Caco-2 (cell line): Measurements from ENCODE around the gene TOR4A. TPM values are rescaled to one million over a fixed set of nuclear protein-coding genes. Genes with fewer than 3 reads are reported as not detected.

Source experiments
- BruUV-seq: library from RNA; stranded (reverse); fragments of 400-500 nt; replicated peaks from 2 replicates; lab custom pipeline; 2021; lab: Mats Ljungman, UMichigan
- CTCF ChIA-PET: fragments of 300-600 bp; sonication (Branson Sonifier 250); formaldehyde crosslinking; loops from one replicate; lab custom pipeline; 2022; ENCODE audit warnings: antibody characterized with exemption; lab: Charles Lee
- POLR2A ChIA-PET: fragments of 300-600 bp; sonication (Branson Sonifier 250); formaldehyde crosslinking; loops from one replicate; lab custom pipeline; 2022; ENCODE audit warnings: antibody characterized with exemption; lab: Charles Lee
- DNase-seq, 2 experiments: peaks; one replicate each; pipeline versions ENCODE4 v3.0.0 to v3.0.0-alpha.2; 2020 to 2022
- H3K27me3 ChIP-seq: replicated peaks from 2 replicates; pipeline ENCODE4 v1.6.0; 2011; ENCODE audit warnings: low read length; ENCODE audit not compliant: control insufficient read depth, insufficient read depth
- H3K36me3 ChIP-seq: 2 replicates; pipeline ENCODE4 v1.5.1; 2011; ENCODE audit warnings: low read length; ENCODE audit not compliant: control insufficient read depth, insufficient read depth
- H3K4me1 ChIP-seq: fragments of 250-450 bp; sonication (Bioruptor Pico); 2 replicates; pipeline ENCODE4 v1.5.1; 2020; ENCODE audit warnings: mild to moderate bottlenecking
- H3K4me3 ChIP-seq: 2 replicates; pipeline ENCODE4 v1.5.1; 2011; ENCODE audit warnings: low read depth, mild to moderate bottlenecking, control low read depth, low read length
- H3K9me3 ChIP-seq: fragments of 250-450 bp; sonication (Bioruptor Pico); 2 replicates; pipeline ENCODE4 v1.5.1; 2020; ENCODE audit warnings: mild to moderate bottlenecking, moderate library complexity
- H3K27ac Mint-ChIP-seq: one replicate; pipeline ENCODE4 v1.8.0; 2022; ENCODE audit warnings: mixed read lengths; ENCODE audit not compliant: unreplicated experiment
- H3K27me3 Mint-ChIP-seq: one replicate; pipeline ENCODE4 v1.8.0; 2022; ENCODE audit warnings: mixed read lengths; ENCODE audit not compliant: insufficient read depth, unreplicated experiment
- H3K36me3 Mint-ChIP-seq: one replicate; pipeline ENCODE4 v1.8.0; 2022; ENCODE audit warnings: mild to moderate bottlenecking, mixed read lengths; ENCODE audit not compliant: insufficient read depth, unreplicated experiment
- H3K4me1 Mint-ChIP-seq: one replicate; pipeline ENCODE4 v1.8.0; 2022; ENCODE audit warnings: low read depth, mixed read lengths; ENCODE audit not compliant: unreplicated experiment
- H3K4me3 Mint-ChIP-seq: one replicate; pipeline ENCODE4 v1.8.0; 2022; ENCODE audit warnings: mild to moderate bottlenecking, moderate library complexity, mixed read lengths; ENCODE audit not compliant: unreplicated experiment
- H3K9me3 Mint-ChIP-seq: one replicate; pipeline ENCODE4 v1.8.0; 2022; ENCODE audit warnings: mixed read lengths; ENCODE audit not compliant: unreplicated experiment
- intact Hi-C: fragments of 100-400 bp; cut with micrococcal nuclease; formaldehyde crosslinking; loops from one replicate; pipeline ENCODE4 v1.10.0; 2022; ENCODE audit not compliant: unreplicated experiment
- total RNA-seq: library from RNA; stranded (reverse); gene quantifications from 2 replicates; pipeline ENCODE4 v1.2.3, GENCODE V29; 2022
- TF ChIP-seq, protein P1 (sequence below), 2 experiments: fragments of 200-600 bp in 1 of 2; IDR thresholded peaks; 1 replicate in 1 of 2; 2 replicates in 1 of 2; pipeline versions ENCODE4 v1.5.1 to v1.8.0; 2011 to 2022; ENCODE audit warnings: antibody characterized with exemption in 1 of 2, control low read depth in 1 of 2, inconsistent platforms in 1 of 2, low read depth in 1 of 2, low read length in 1 of 2, mild to moderate bottlenecking in 1 of 2, moderate library complexity in 1 of 2; ENCODE audit not compliant: insufficient read depth in 1 of 2, severe bottlenecking in 1 of 2, unreplicated experiment in 1 of 2

Gene TOR4A
- total RNA-seq, 1 experiment from 2014 or later, result 1.8 TPM

DNA sequence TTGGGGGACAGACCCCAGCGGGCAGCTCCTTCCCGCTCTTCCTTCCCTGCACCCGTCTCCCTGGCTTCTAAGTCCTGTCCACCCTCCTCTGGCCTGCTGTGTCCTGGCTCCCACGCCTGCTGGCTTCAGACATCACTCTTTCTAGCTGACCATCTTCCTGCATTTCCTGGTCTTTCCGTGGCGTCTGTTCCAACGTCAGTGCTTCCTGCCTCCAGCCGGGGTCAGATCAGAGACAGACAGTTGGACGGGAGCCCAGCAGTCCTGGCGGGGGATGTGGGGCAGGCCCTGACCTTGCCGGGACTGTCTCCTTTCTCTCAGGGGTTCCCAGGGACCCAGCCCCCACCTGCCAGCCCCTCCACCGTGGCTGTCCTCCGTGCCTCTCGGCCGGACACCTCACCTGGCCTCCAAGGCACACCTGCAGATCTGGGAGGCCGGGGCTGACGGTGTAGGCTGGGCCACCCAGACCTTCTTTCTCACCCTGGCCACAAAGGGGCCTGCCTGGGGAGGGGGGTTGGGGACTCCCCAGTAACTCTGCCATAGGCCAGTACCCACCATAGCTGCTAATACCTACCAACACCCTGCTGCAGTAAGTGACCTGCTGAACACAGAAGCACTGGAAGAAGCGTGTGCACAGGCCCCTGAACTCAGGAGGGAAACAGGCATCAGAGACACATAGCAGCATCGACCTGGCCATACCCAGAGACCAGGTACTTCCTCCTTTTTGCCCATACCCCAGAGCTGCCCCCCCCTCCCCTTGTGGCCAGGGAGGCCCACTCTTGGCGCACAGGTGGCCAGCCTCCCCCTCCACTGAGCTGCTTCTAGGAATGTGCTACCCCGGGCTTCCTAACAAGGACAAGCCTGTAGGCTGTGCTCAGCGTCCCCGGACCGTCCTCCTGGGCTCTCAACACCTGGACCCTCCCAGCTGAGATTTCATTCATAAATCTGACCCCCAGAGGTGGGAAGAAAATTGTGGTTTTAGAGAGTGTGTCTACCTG lies 19.4 kb downstream of the TOR4A start:
- DNase-seq, result no peak
- no peaks in the 10 kb centered on the region for H3K9me3 Mint-ChIP-seq
- POLR2A ChIA-PET, result no interaction called here
- peaks cover 7% of the 10 kb centered on the region for H3K4me1 Mint-ChIP-seq
- CTCF ChIA-PET, result interaction anchor here (0.6 to 1.0 kb wide), 2 partner anchors 44 to 108 kb away, joined by 3 read pairs; partner anchors contain the start of genes ANAPC2 and SSNA1
- intact Hi-C loops, result loop anchor here (10.0 kb wide), 1 partner anchor 238 kb away; no protein-coding TSS in a partner anchor
- peaks cover 42% of the 10 kb centered on the region for H3K36me3 Mint-ChIP-seq
- no peaks in the 10 kb centered on the region for H3K27me3 Mint-ChIP-seq
- TF ChIP-seq, protein P1, sequence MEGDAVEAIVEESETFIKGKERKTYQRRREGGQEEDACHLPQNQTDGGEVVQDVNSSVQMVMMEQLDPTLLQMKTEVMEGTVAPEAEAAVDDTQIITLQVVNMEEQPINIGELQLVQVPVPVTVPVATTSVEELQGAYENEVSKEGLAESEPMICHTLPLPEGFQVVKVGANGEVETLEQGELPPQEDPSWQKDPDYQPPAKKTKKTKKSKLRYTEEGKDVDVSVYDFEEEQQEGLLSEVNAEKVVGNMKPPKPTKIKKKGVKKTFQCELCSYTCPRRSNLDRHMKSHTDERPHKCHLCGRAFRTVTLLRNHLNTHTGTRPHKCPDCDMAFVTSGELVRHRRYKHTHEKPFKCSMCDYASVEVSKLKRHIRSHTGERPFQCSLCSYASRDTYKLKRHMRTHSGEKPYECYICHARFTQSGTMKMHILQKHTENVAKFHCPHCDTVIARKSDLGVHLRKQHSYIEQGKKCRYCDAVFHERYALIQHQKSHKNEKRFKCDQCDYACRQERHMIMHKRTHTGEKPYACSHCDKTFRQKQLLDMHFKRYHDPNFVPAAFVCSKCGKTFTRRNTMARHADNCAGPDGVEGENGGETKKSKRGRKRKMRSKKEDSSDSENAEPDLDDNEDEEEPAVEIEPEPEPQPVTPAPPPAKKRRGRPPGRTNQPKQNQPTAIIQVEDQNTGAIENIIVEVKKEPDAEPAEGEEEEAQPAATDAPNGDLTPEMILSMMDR (IDR thresholded peaks at IDR 0.05; ENCODE audit: insufficient read depth in 1 of 2, low read depth in 1 of 2, low read length in 1 of 2, severe bottlenecking in 1 of 2, unreplicated experiment in 1 of 2), result no peak
- H3K4me3 Mint-ChIP-seq, result peak overlapping the region; percentile 73
- Histone ChIP-seq H3K9me3 (no peaks in the 10 kb centered on the region), H3K4me1 (peaks cover 30% of the 10 kb centered on the region), H3K36me3 (no peaks in the 10 kb centered on the region), H3K4me3 (no peak overlapping the region), H3K27me3 (no peaks in the 10 kb centered on the region)
- H3K27ac Mint-ChIP-seq, result peak overlapping the region; percentile 74
- BruUV-seq, result no TSS peak

DNA sequence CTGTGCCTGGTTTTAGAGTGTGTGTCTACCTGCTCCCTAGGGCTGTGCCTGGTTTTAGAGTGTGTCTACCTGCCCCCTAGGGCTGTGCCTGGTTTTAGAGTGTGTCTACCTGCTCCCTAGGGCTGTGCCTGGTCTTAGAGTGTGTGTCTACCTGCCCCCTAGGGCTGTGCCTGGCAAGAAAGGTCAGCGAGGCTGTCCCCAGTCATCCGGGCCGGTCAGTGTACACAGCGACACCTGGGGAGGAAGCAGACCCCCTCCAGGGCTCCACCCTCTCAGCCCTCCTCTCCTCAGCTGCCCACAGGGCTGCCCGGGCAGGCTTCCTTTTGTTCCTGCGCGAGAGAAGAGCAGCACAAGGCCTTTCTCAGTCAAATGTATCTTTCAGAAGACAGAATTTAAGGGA lies 20.4 kb downstream of the TOR4A start:
- peaks cover 47% of the 10 kb centered on the region for H3K36me3 Mint-ChIP-seq
- no peaks in the 10 kb centered on the region for H3K27me3 ChIP-seq
- no peak overlapping the region for H3K4me3 ChIP-seq
- H3K9me3 Mint-ChIP-seq, result no peaks in the 10 kb centered on the region
- ChIA-PET CTCF (no interaction called here), POLR2A (no interaction called here)
- TF ChIP-seq, protein P1 (IDR thresholded peaks at IDR 0.05; ENCODE audit: insufficient read depth in 1 of 2, low read depth in 1 of 2, low read length in 1 of 2, severe bottlenecking in 1 of 2, unreplicated experiment in 1 of 2), result no peak
- peaks cover 27% of the 10 kb centered on the region for H3K4me1 ChIP-seq
- H3K4me3 Mint-ChIP-seq, result no peak overlapping the region
- H3K27ac Mint-ChIP-seq, result no peak overlapping the region
- no peaks in the 10 kb centered on the region for H3K9me3 ChIP-seq
- peaks cover 7% of the 10 kb centered on the region for H3K4me1 Mint-ChIP-seq
- BruUV-seq, result no TSS peak
- no peaks in the 10 kb centered on the region for H3K36me3 ChIP-seq
- H3K27me3 Mint-ChIP-seq, result no peaks in the 10 kb centered on the region
- intact Hi-C loops, result loop anchor here (10.0 kb wide), 1 partner anchor 237 kb away; no protein-coding TSS in a partner anchor
- no peak for DNase-seq

DNA sequence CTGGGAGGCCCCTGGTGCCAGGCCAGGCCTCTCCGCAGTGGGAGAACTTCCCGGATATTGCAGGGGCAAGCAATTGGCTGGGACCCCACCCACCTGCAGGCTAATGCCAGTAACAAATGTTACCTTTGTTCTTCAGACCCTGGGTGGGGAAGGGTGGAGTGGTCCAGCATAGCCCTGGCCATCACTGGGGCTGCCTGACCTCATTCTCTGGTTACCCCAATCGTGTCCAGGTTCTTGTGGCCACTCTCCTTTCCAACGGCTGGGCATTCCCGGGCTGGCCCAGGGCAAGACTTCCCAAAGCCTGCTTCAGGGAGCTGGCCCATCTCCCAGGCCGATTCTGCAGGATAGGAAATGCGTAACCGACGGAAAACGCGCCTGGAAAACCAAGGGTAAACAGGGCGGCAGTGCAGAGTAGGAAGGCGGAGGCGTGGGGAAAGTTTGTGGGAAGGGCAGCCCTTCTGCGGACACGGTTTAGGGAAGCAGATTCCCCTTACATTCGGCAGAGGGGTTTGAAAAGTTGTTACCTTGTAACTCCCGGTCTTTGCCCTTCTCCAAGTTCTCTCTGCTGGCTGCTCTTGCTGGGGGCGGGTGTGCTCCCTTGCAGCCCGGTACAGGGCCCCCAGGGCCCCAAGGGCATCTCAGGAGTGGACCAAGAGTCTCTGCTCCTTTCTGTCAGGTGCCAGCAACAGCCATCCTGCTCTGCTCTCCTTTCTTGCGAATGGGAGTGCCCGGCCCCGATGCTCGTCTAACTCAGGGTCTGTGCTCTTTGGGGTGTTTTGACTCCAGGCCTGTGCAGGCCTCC lies 21.1 kb downstream of the TOR4A start:
- CTCF ChIA-PET, result no interaction called here
- POLR2A ChIA-PET, result no interaction called here
- peaks cover 7% of the 10 kb centered on the region for H3K4me1 Mint-ChIP-seq
- H3K36me3 Mint-ChIP-seq, result peaks cover 44% of the 10 kb centered on the region
- no peaks in the 10 kb centered on the region for H3K36me3 ChIP-seq
- H3K4me3 Mint-ChIP-seq, result no peak overlapping the region
- no peaks in the 10 kb centered on the region for H3K27me3 ChIP-seq
- peaks cover 26% of the 10 kb centered on the region for H3K4me1 ChIP-seq
- no peak overlapping the region for H3K27ac Mint-ChIP-seq
- no peaks in the 10 kb centered on the region for H3K9me3 Mint-ChIP-seq
- no peaks in the 10 kb centered on the region for H3K9me3 ChIP-seq
- H3K27me3 Mint-ChIP-seq, result no peaks in the 10 kb centered on the region
- intact Hi-C loops, result loop anchor here (10.0 kb wide), 1 partner anchor 236 kb away; no protein-coding TSS in a partner anchor
- no peak for DNase-seq
- TF ChIP-seq, protein P1 (IDR thresholded peaks at IDR 0.05; ENCODE audit: insufficient read depth in 1 of 2, low read depth in 1 of 2, low read length in 1 of 2, severe bottlenecking in 1 of 2, unreplicated experiment in 1 of 2), result no peak
- H3K4me3 ChIP-seq, result no peak overlapping the region
- no TSS peak for BruUV-seq
